HL-60/S4 treated with retinoic acid at 250 ng/mL for 4 days and 3 days (cell line): ENCODE results near the gene ME3.
"Not testable (repeated sequence)": the region's sequence is repeated elsewhere in the genome, so short reads cannot be mapped to it uniquely, and the experiment has no call there.

Source experiments
- in situ Hi-C: fragments of 300-500 bp; cut with MboI; formaldehyde crosslinking; loops from 2 replicates; pipeline ENCODE4 v1.7.0; 2022; ENCODE audit warnings: low sequenced_read_pairs

The ME3 gene

DNA sequence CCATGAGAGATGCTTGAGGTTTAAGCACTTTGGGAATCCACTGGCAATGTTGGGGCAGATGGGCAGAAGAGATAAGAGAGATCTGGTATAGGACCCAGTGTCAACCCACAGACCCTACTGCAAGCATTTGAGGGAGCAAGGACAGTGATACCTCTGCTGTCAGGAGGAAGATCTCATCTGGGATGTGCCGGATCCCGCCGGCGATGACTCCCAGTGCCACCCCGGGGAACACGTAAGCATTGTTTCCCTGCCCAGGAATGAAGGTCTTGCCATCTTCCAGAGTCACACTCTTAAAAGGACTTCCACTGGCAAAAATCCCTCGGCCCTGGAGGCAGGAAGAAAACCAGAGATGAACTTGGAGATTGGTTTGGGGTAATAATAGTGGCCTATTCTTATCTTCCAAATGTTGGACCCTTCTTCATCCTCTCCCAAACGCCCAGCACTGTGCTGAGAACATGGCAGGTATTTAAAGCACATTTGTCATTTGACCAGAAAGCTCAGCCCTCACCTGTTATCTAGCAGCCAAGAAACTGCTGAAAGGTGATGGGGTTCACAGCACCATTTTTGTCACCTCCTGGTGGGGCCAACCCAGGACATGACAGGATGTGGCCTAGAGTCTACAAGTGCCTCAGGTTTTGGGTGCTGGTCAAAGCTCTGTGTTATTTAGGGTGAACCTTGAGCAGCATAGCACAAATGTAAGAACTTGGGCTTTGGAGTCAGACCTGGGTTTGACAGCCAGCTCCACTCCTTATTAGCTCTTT is 226.1 kb downstream of the ME3 start:
- in situ Hi-C loops: no loop called here

DNA sequence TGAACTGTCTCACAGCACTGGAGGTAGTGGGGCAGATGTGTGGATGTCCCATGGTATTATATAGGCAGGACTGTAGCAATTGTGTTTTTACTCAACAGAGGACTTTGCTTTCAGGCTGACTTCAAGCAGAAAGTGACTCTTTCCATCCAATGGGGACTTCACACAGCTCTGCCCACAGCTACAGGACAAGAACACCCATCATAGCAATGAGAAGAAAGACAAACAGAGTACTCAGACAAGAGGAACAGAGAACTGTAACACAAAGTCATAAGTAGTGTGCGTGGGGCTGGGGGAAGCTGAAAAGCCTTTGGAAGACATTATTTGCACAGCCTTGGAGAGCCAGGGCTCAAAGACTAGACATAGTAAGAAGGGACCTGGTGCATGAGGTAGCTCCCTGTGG is 227.4 kb downstream of the ME3 start:
- in situ Hi-C loops: no loop called here

DNA sequence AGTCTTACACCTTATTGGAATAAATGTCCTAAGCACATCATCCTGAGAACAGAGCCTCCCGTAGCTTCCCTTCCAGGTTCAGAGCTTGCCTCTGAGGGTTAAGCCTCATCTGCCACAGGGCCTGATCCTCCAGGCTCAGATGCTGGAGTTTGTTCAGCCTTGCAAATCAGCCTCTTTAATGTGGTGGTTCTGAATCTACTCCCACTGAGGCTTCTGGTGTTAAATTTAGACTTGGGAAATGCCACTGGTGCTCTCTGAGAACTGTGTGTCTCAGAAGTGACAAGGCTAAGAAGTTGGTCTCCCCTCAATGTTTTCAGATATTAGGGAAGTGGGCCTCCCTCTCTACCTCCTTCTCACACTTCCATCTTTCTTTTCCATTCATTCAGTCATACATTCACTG is 229.0 kb downstream of the ME3 start:
- in situ Hi-C loops: no loop called here

DNA sequence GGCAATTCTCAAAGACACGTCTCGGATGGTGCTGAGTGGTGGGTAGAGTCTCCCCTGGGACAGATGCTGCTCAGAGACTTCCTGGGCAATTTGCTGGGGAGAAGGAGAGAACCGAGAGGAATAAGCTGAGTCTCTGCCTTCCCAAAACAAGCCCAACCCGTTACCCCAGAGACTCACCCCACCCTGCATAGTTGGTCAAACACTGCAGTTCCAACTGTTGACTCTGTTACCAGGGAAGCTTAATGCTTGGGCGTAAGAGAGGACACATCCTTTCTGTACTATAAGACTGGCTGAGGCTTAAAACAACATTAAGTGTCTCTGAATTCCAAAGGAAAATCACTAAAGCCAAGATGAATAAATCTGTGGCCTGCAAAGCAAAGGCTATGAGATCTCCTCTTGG is 229.6 kb downstream of the ME3 start:
- in situ Hi-C loops: no loop called here

DNA sequence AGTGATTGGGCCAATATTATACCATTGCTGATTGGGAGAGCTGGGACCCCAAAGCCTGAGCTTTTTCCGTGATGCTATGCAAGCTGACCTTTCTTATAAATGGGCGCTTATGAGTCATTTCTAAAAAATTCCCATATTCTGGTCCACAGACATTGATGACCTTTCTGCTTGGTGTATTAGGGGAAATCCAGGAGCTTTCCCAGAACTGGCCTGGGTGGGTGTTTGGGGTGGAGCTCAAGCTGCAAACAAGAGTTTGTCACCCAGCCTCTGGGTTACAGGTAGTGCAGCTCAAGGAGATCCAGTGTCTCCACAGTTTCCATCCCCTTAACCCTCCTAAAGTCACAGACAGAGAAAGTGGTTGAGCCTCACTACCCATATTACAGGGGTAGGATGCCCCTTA is 230.0 kb downstream of the ME3 start:
- in situ Hi-C loops: no loop called here

DNA sequence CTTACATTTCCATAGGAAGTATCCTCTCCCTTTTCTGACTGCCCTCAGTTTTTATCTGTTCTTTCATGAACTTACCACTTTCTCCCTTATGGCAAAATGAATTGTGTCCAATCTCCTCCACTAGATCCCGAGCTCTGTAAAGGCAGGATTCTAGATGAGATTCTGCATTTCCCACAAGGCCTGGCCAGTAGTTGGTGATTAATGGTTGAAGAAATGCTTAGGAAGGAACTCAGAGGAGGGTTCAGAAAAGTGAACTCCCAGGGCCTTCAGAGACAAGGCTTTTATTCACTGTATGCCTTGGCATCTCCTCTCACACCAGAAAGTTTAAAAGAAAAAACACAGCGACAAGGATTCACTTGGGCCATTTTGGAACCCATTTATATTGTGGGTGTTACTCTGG is 231.6 kb downstream of the ME3 start:
- in situ Hi-C loops: no loop called here

DNA sequence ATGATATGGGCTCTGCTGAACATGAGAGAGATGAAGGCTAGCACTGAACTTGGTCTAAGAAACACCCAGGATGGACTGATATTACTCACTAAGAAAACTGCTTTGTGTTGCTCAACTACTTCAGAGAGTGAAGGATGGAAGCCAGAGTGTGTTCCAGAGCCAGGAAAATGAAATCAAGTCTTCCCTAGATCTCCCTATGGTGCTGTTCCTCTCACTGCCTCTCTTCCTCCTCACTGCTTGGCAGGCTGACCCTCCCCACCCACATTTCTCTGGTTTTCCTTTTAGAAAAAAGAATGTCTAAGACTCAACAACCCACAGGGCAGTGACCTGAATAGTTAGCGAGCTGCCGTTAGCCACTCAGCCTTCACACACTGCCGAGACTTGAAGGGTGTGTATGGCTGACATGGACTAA is 232.1 kb downstream of the ME3 start:
- in situ Hi-C loops: no loop called here

DNA sequence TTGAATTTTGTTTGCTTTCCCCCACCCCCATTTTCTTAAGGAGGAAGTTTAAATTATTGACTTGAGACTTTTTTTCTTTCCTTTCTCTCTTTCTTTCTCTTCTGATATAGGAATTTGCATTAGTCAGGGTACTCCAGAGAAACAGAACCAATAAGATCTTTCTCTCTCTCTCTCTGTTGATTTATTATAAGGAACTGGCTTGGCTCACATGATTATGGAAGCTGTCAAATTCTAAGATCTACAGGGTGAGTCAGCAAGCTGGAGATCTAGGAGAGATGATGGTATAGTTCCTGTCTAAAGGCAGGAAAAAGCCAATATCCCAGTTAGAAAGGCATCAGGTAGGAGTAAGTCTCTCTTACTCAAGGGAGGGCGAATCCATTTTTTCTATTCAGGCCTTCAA is 233.7 kb downstream of the ME3 start:
- in situ Hi-C loops: no loop called here

DNA sequence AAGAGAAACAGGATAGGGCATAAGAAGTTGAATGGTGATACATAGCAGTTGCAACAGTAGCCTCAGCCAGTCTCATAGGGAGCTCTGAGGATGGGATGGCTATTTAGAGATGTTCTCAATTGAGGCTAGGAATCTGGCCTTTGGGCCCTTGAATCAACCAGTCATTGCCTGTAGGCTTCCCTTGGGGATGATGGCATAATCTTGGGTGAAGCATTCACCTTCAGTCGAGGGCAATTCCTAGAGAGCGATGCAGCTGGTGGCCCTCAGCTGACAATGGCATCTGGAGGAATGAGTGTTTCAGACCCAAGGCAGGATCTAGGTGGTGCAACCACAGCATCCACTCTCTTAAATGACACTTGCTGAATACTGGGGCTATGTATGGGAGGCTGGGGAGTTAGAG is 236.7 kb downstream of the ME3 start:
- in situ Hi-C loops: no loop called here

DNA sequence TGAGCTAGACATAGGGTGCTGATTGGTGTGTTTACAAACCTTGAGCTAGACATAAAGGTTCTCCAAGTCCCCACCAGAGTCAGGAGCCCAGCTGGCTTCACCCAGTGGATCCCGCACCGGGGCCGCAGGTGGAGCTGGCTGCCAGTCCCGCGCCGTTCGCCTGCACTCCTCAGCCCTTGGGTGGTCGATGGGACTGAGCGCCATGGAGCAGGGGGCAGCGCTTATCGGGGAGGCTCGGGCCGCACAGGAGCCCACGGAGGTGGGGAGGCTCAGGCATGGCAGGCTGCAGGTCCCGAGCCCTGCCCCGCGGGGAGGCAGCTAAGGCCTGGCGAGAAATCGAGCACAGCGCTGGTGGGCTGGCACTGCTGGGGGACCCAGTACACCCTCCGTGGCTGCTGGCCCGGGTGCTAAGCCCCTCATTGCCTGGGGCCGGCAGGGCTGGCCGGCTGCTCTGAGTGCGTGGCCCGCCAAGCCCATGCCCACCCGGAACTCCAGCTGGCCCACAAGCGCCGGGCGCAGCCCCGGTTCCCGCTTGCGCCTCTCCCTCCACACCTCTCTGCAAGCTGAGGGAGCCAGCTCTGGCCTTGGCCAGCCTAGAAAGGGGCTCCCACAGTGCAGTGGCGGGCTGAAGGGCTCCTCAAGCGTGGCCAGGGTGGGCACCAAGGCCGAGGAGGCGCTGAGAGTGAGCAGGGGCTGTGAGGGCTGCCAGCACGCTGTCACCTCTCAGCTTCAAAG is 238.9 kb downstream of the ME3 start:
- in situ Hi-C loops: not testable (repeated sequence)

DNA sequence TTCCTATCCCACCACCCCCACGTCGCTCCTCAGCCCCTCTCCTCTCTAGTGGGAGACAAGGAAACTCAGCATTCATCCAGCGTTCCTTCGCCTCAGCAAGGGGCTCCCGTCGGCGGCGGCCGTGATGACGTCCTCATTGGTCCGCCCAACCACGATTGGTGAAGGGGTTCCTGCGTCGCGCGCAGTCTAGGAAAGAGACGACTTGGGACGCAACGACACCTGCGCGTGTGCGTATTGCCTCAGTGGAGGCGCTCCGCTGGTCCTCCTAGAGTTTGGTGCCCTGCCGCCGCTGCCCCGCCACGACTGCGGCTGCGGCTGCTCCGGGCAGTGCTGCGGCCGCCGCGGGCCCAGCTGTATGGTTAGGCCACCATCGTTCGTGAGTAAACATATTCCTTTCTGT is 241.2 kb downstream of the ME3 start:
- in situ Hi-C loops: no loop called here

DNA sequence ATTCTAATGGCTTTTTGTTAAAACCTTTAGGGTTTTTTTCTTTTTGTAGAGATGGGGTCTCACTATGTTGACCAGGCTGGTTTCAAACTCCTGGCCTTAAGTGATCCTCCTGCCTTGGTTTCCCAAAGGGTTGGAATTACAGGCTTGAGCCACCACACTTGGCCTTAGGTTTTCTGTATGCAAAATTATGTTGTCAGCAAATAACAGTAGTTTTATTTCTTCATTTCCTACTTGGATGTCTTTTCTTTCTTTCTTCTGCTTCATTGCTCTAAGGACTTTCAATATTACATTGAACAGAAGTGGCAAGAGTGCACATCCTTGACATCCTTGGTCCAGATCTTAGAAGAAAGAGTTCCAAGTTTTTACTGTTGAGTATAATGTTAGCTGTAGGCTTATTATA is 245.0 kb downstream of the ME3 start:
- in situ Hi-C loops: no loop called here

DNA sequence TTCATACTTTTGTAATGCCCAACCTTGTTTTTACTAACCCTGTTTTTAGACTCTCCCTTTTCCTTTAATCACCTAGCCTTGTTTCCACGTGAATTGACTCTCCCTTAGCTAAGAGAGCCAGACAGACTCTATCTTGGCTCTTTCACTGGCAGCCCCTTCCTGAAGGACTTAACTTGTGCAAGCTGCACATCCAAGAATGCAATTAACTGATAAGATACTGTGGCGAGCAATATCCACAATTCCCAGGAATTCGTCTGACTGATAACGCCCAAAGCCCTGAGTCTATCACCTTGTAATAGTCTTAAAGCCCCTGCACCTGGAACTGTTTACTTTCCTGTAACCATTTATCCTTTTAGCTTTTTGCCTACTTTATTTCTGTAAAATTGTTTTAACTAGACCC is 248.9 kb downstream of the ME3 start:
- in situ Hi-C loops: not testable (repeated sequence)

DNA sequence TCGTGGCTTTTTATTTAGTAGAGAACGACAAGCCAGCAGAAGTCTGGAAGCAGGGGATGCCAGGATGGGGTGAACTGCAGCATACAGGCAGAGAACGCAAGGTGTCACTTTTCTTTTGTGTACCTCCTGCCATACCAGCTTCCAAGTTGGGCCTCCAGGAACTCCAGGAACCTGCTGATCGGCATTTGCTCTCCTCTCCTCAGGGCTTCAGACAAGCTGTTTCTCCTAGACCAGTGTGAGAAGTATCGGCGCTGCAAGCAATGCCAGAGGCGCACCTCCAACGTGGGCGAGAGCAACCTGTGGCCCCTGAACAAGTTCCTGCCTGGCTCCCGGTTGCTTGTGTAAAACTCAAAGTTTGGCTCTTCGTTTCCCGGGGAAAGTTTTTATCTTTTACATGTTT is 250.0 kb downstream of the ME3 start:
- in situ Hi-C loops: no loop called here

DNA sequence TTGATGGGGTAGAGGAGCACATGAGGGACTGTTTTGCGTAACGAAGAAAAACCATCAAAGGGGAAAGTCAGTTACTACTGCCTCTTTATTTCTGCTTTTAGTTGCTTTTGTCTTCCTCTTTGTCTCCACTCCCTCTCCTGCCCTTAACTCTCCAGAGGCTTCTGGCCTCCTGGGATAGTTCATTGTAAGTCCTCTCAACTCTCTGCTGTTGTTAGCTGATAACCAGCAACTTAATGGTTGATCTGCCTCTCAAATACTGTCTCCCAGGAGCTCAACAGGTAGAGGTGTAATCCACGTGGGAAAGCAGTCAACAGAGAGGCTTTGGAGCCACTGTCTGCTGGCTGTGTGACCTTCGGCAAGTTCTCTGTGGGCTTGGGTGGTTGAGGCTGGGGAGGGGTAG is 250.5 kb downstream of the ME3 start:
- in situ Hi-C loops: no loop called here

DNA sequence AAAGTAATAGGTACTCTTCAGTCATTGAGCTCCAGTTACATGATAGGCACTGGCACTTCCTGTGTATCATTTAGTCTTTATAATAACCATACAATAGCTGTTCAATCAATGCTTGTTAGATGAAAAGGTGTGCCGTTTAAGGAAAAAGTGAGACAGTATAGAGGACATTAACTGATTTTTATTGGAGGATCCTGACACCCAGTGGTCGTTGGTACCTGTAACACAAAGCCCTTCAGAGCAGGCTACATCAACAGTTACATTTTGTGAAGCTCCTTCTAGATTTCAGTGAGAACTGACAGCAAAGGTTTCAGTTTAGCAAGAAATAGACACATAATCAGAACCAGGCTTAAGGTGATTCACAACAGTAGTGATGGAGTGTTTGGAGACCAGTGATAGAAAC is 253.5 kb downstream of the ME3 start:
- in situ Hi-C loops: no loop called here

DNA sequence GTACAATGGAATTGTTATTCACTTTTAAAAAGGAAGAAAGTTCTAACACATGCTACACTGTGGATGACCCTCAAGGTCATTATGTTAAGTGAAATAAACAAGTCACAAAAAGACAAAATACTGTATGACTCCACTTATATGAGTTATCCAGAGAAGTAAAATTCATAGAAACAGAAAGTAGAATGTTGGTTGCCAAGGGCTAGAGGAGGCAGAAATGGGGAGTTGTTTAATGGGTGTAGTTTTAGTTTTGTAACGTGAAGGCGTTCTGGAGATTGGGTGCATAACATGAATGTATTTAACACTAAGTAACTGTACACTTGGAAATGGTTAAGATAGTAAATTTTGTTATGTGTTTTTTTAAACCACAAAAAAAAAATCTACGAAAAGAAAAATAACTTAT is 253.9 kb downstream of the ME3 start:
- in situ Hi-C loops: no loop called here

DNA sequence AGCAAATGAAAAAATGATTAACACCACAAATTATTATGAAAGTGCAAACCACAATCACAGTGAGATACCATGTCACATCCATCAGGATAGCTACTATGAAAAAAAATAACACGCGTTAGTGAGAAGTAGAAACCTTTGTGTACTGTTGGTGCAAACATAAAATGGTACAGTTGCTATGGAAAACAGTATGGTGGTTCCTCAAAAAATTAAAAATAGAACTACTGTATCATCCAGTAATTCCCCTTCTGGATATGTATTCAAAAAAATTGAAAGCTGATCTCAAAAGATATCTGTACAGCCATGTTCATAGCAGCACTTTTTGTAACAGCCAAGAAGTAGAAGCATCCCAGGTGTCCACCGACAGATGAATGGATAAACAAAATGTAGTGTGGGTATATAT is 254.3 kb downstream of the ME3 start:
- in situ Hi-C loops: no loop called here

DNA sequence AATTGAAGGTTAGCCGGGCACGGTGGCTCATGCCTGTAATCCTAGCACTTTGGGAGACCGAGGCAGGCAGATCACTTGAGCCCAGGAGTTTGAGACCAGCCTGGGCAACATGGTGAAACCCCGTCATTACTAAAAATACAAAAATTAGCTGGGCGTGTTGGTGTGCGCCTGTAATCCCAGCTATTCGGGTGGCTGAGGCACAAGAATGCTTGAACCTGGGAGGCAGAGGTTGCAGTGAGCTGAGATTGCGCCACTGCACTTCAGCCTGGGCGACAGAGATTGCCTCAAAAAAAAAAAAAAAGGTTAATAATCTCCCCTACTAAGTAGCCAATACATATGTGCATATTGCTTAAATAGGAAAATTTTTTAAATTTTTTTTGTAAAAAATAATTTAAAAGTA is 255.5 kb downstream of the ME3 start:
- in situ Hi-C loops: not testable (repeated sequence)

DNA sequence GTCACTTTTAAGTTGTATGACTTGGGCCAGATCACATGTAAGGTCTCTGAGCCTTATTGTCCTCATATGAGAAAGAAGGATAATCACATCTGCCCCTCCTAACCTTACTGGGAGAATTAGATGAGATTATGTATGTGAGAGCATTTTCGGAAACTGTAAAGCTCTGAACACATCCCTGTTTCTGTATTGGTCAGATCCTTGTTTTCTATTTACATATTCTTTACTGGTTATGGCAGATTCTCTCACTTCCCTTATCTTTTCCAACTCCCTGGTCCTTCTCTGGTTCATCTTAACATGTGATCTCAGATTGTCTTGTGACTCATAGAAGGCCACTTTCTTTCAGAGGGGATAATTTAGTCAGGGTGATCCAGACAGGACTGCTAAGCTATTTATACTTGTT is 255.9 kb downstream of the ME3 start:
- in situ Hi-C loops: no loop called here

DNA sequence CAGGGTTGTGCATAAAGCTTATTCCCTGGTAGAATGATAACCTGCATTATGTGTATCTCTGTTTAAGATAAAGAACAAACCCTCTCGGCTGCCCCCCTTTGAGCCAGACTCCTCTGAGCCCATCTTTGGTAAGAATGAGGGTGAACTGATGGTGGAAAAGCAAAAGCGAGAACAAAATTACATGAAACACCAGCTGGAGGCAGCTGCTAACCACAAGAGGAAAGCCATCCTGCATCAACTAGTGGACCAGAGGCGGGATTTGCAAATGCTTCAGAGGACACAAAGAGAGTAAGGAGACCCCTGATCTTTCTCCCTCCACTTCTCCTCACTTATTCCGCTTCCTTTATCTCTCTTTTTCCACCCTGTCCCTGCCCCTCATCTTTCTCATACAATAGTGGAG is 257.4 kb downstream of the ME3 start:
- in situ Hi-C loops: no loop called here

DNA sequence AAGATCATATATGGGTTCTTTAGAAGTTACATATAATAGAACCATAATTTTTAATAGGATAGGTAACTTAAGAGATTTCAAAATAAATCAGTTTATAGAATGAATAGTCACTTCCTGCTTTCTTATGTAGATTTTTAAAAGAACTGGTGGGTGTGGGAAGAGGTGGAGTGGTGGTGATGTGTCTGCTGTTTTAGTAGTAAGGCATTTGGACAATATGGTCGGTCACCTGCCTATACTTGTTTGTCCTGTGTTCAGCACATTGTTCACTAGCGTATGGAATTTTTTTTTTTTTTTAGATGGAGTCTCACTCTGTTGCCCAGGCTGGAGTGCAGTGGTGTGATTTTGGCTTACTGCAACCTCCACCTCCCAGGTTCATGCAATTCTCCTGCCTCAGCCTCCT is 258.4 kb downstream of the ME3 start:
- in situ Hi-C loops: no loop called here

DNA sequence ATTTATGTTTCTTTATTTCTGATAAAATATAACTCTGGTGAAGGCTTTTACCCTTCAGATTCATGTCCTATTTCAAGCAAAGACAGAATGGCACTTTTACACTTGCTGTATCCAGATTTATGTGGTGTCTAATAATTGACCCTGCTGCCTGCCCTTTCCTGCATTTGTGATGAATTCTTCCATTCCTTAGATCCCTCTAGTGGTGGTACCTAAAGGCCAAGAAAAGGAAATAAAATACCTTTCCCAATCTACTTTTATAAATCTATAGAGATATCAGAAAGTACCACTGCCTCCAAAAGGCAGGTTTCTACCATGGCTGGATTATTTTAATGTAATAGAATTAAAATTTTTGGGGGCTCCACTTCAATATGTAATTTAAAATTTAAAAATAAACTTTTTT is 263.6 kb downstream of the ME3 start:
- in situ Hi-C loops: no loop called here
